GM10266 (cell line): ENCODE results near the gene MTR.

Experiments
- DNase-seq: peaks from one replicate; pipeline ENCODE4 v3.0.0; 2012; ENCODE audit errors: extremely low spot score
- TF ChIP-seq, protein P1 (sequence below): IDR thresholded peaks from 2 replicates; pipeline ENCODE4 v1.5.1; 2012; ENCODE audit warnings: mild to moderate bottlenecking, low read depth; ENCODE audit not compliant: control insufficient read depth, insufficient read depth; ENCODE audit errors: missing control alignments

The MTR gene

GRCh38 chr1:236830116-236830515, 35.0 kb downstream of the MTR start:
- DNase-seq, result no peak
- TF ChIP-seq, protein P1, sequence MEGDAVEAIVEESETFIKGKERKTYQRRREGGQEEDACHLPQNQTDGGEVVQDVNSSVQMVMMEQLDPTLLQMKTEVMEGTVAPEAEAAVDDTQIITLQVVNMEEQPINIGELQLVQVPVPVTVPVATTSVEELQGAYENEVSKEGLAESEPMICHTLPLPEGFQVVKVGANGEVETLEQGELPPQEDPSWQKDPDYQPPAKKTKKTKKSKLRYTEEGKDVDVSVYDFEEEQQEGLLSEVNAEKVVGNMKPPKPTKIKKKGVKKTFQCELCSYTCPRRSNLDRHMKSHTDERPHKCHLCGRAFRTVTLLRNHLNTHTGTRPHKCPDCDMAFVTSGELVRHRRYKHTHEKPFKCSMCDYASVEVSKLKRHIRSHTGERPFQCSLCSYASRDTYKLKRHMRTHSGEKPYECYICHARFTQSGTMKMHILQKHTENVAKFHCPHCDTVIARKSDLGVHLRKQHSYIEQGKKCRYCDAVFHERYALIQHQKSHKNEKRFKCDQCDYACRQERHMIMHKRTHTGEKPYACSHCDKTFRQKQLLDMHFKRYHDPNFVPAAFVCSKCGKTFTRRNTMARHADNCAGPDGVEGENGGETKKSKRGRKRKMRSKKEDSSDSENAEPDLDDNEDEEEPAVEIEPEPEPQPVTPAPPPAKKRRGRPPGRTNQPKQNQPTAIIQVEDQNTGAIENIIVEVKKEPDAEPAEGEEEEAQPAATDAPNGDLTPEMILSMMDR, result no peak

GRCh38 chr1:236830560-236830959, 35.5 kb downstream of the MTR start:
- TF ChIP-seq, protein P1, result no peak
- DNase-seq, result no peak

DNA sequence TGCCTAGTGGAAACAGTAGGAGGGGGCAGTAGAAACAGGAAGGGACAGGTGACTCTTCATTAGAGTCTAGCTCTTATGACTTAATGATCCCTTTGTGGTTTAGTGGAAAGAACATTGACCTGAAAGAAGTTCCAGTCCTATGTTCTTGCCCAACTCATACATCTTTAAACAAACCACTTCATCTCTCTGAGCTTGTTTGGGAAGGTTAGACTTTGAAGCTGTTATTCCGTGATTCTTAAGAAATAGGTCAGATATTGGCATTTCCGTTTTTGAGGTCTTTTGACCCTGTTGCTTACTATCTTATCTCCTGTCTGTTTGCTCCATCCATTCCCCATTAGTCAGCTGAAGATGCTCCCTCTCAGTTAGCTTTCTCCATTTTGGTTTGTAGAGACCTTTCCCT, 38.5 kb downstream of the MTR start:
- DNase-seq, result no peak
- TF ChIP-seq, protein P1, result no peak

- TF ChIP-seq, protein P1, result no peak
- DNase-seq, result no peak
Observed at GRCh38 chr1:236834876-236835275, 39.8 kb downstream of the MTR start.

DNA sequence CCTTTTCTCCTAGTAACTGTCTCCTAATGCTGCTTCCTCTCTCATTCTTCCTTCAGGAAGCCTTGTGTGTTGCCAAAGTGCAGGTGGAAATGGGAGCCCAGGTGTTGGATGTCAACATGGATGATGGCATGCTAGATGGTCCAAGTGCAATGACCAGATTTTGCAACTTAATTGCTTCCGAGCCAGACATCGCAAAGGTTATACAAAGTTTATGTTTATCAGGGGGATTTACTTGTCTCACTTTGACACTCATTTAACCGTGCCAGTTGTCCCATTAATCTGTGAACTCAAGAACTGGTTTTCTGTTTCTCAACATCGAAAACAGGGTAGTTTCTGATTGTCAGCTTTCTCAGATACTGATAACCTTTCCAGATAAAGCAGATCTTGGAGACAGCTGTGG, 40.4 kb downstream of the MTR start:
- TF ChIP-seq, protein P1, result no peak
- no peak for DNase-seq

DNA sequence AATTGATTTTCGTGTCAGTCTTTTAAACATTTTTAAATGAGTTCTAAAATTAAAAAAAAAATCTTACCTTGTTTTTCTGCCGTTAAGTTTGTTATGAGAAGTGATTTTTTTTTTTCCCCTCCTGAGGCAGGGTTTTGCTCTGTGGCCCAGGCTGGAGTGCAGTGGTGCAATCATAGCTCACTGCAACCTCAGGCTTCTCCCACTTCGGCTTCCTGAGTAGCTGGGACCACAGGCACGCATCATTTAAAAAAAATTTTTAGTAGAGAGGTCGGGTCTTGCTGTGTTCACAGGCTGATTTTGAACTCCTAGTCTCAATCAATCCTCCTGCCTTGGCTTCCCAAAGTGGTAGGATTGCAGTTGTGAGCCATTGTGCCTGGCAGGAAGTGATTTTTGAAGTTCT, 41.1 kb downstream of the MTR start:
- TF ChIP-seq, protein P1, result no peak
- no peak for DNase-seq

DNA sequence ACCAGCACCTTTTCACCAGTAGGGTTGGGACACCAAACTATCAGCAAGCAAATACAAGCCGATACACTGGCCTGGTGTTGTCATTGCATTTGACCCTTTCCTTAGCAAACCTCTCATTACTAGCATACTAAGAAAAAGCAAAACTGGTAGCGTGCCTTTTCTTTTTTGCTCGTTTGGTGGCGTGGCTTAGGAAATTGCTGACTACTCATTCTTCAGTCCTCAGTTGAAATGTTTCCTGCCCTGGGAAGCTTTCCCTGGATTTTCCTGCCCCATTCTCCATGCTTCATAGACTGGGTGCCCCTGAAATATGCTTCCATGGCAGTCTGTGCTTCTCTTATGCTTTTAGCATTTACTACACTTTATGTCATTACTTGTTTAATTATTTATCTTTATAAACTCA, 42.0 kb downstream of the MTR start:
- TF ChIP-seq, protein P1, result no peak
- no peak for DNase-seq
